GM15510 (cell line): ENCODE data around the gene C12orf57.

Experiments used
- POLR2A ChIP-seq: IDR thresholded peaks from 3 replicates; pipeline ENCODE4 v1.6.1; 2011; ENCODE audit warnings: borderline replicate concordance; ENCODE audit not compliant: insufficient read length; ENCODE audit errors: extremely low read depth

Gene C12orf57

GRCh38 chr12:6943722-6944380, at the start of gene C12orf57, which contains the start of gene RNU7-1:
Gene C12orf57, plus strand, starts transcription at chr12:6944022. Its CDS starts 100 bp downstream, at chr12:6944122.
Gene RNU7-1, plus strand, starts transcription at chr12:6943816.
- peak; percentile 99 for TF ChIP-seq POLR2A

- no peak for TF ChIP-seq POLR2A
These were observed 49.5 kb upstream of the C12orf57 start for GRCh38 chr12:6894321-6894720.

- no peak for TF ChIP-seq POLR2A
These were observed 46.9 kb upstream of the C12orf57 start for GRCh38 chr12:6896846-6897435.

GRCh38 chr12:6899427-6899826, 44.4 kb upstream of the C12orf57 start:
- TF ChIP-seq POLR2A, result no peak

GRCh38 chr12:6899837-6900519, 43.8 kb upstream of the C12orf57 start:
- TF ChIP-seq POLR2A, result no peak

- TF ChIP-seq POLR2A, result no peak
These were observed 41.4 kb upstream of the C12orf57 start for GRCh38 chr12:6902448-6902847.

- TF ChIP-seq POLR2A, result no peak
These were observed 40.1 kb upstream of the C12orf57 start for GRCh38 chr12:6903722-6904121.

GRCh38 chr12:6904280-6905276, 39.2 kb upstream of the C12orf57 start, which contains the start of gene LRRC23:
Gene LRRC23, plus strand, starts transcription at chr12:6904822. Its CDS starts 812 bp downstream, at chr12:6905634.
- peak; percentile 50 for TF ChIP-seq POLR2A

GRCh38 chr12:6905414-6906040, 38.3 kb upstream of the C12orf57 start:
- no peak for TF ChIP-seq POLR2A

- TF ChIP-seq POLR2A, result no peak
These were observed 34.2 kb upstream of the C12orf57 start for GRCh38 chr12:6909421-6910145.

- no peak for TF ChIP-seq POLR2A
These were observed 31.5 kb upstream of the C12orf57 start for GRCh38 chr12:6912164-6912935.

- peak; percentile 55 for TF ChIP-seq POLR2A
These were observed 29.4 kb upstream of the C12orf57 start, which contains the start of gene ENO2 for GRCh38 chr12:6914246-6914946. Gene ENO2, plus strand, starts transcription at chr12:6914580. Its CDS starts 1,253 bp downstream, at chr12:6915833.
